Measurements from ENCODE around the gene TSPAN12.
"Not testable (repeated sequence)": the region's sequence is repeated elsewhere in the genome, so short reads cannot be mapped to it uniquely, and the experiment has no call there.

Gene TSPAN12

GRCh38 chr7:120857588-120858573, at the start of gene TSPAN12:
TSS of gene TSPAN12 (minus strand) at chr7:120858144. CDS start at chr7:120856763, 1,381 bp downstream.
- DNase-seq = no peak

- DNase-seq = no peak
Measured at GRCh38 chr7:120898715-120899499, 41.0 kb upstream of the TSPAN12 start.

GRCh38 chr7:120895253-120895652, 37.3 kb upstream of the TSPAN12 start:
- DNase-seq = not testable (repeated sequence)

- not testable (repeated sequence) for DNase-seq
Measured at GRCh38 chr7:120885602-120886001, 27.7 kb upstream of the TSPAN12 start.

- DNase-seq = no peak
Measured at GRCh38 chr7:120877701-120878100, 19.8 kb upstream of the TSPAN12 start.

GRCh38 chr7:120876922-120877321, 19.0 kb upstream of the TSPAN12 start:
- DNase-seq = no peak

- no peak for DNase-seq
Measured at GRCh38 chr7:120874722-120875121, 16.8 kb upstream of the TSPAN12 start.

- no peak for DNase-seq
Measured at GRCh38 chr7:120874016-120874415, 16.1 kb upstream of the TSPAN12 start.

GRCh38 chr7:120873401-120873800, 15.5 kb upstream of the TSPAN12 start:
- DNase-seq = no peak

GRCh38 chr7:120869700-120870099, 11.8 kb upstream of the TSPAN12 start:
- DNase-seq = no peak

- no peak for DNase-seq
Measured at GRCh38 chr7:120867932-120868331, 10.0 kb upstream of the TSPAN12 start.

GRCh38 chr7:120865191-120865981, 7.4 kb upstream of the TSPAN12 start:
- no peak for DNase-seq

- peak in 1 of 2 experiments; percentile 61 for DNase-seq
Measured at GRCh38 chr7:120864141-120864900, 6.4 kb upstream of the TSPAN12 start.

- DNase-seq = no peak
Measured at GRCh38 chr7:120862987-120863590, 5.1 kb upstream of the TSPAN12 start.

- DNase-seq = no peak
Measured at GRCh38 chr7:120860156-120860555, 2.2 kb upstream of the TSPAN12 start.

GRCh38 chr7:120859459-120859858, 1.5 kb upstream of the TSPAN12 start:
- no peak for DNase-seq

- no peak for DNase-seq
Measured at GRCh38 chr7:120856621-120857352, 1.2 kb downstream of the TSPAN12 start.

- no peak for DNase-seq
Measured at GRCh38 chr7:120856198-120856597, 1.7 kb downstream of the TSPAN12 start.

- no peak for DNase-seq
Measured at GRCh38 chr7:120852700-120853099, 5.2 kb downstream of the TSPAN12 start.

GRCh38 chr7:120843109-120843508, 14.8 kb downstream of the TSPAN12 start:
- no peak for DNase-seq

- DNase-seq = no peak
Measured at GRCh38 chr7:120842121-120842621, 15.8 kb downstream of the TSPAN12 start.
